ENCODE data around the gene LAMTOR2.
"Not testable (repeated sequence)": the region's sequence is repeated elsewhere in the genome, so short reads cannot be mapped to it uniquely, and the experiment has no call there.

Gene LAMTOR2

GRCh38 chr1:156065871-156066270 lies 11.3 kb downstream of the LAMTOR2 start:
- Mint-ChIP-seq H3K27me3 (no peaks in the 10 kb centered on the region), H3K4me3 (no peak overlapping the region), H3K9me3 (no peaks in the 10 kb centered on the region), H3K36me3 (no peaks in the 10 kb centered on the region), H3K27ac (no peak overlapping the region), H3K4me1 (peaks cover 14% of the 10 kb centered on the region)

GRCh38 chr1:156067262-156067661 lies 12.7 kb downstream of the LAMTOR2 start:
- Mint-ChIP-seq H3K4me1 (peaks cover 14% of the 10 kb centered on the region), H3K36me3 (no peaks in the 10 kb centered on the region), H3K9me3 (no peaks in the 10 kb centered on the region), H3K27me3 (no peaks in the 10 kb centered on the region), H3K4me3 (no peak overlapping the region), H3K27ac (no peak overlapping the region)

GRCh38 chr1:156069490-156070455 lies 15.2 kb downstream of the LAMTOR2 start:
- no peaks in the 10 kb centered on the region for H3K27me3 Mint-ChIP-seq
- no peak overlapping the region for H3K27ac Mint-ChIP-seq
- no peaks in the 10 kb centered on the region for H3K9me3 Mint-ChIP-seq
- H3K4me1 Mint-ChIP-seq: peaks cover 14% of the 10 kb centered on the region
- H3K36me3 Mint-ChIP-seq: no peaks in the 10 kb centered on the region
- no peak overlapping the region for H3K4me3 Mint-ChIP-seq

GRCh38 chr1:156070548-156070947 lies 16.0 kb downstream of the LAMTOR2 start:
- Mint-ChIP-seq H3K9me3 (no peaks in the 10 kb centered on the region), H3K36me3 (no peaks in the 10 kb centered on the region), H3K4me1 (peaks cover 10% of the 10 kb centered on the region), H3K27me3 (no peaks in the 10 kb centered on the region), H3K4me3 (no peak overlapping the region), H3K27ac (no peak overlapping the region)

- H3K27ac Mint-ChIP-seq, H3K4me1 Mint-ChIP-seq, H3K27me3 Mint-ChIP-seq, H3K36me3 Mint-ChIP-seq, H3K4me3 Mint-ChIP-seq, H3K9me3 Mint-ChIP-seq: not testable (repeated sequence)
Measured at GRCh38 chr1:156071332-156071816, 16.8 kb downstream of the LAMTOR2 start.

GRCh38 chr1:156072251-156072650 lies 17.7 kb downstream of the LAMTOR2 start:
- no peaks in the 10 kb centered on the region for H3K9me3 Mint-ChIP-seq
- no peaks in the 10 kb centered on the region for H3K27me3 Mint-ChIP-seq

GRCh38 chr1:156073110-156073687 lies 18.6 kb downstream of the LAMTOR2 start:
- Mint-ChIP-seq H3K27ac (no peak overlapping the region), H3K4me1 (no peaks in the 10 kb centered on the region), H3K9me3 (no peaks in the 10 kb centered on the region), H3K36me3 (no peaks in the 10 kb centered on the region), H3K27me3 (no peaks in the 10 kb centered on the region), H3K4me3 (no peak overlapping the region)

More at GRCh38 chr1:156072251-156072650, 17.7 kb downstream of the LAMTOR2 start:
- no peak overlapping the region for H3K4me3 Mint-ChIP-seq
- no peaks in the 10 kb centered on the region for H3K36me3 Mint-ChIP-seq
- peaks cover under 1% of the 10 kb centered on the region for H3K4me1 Mint-ChIP-seq
- no peak overlapping the region for H3K27ac Mint-ChIP-seq

GRCh38 chr1:156073740-156074139 lies 19.2 kb downstream of the LAMTOR2 start:
- Mint-ChIP-seq H3K27ac (no peak overlapping the region), H3K36me3 (no peaks in the 10 kb centered on the region), H3K27me3 (no peaks in the 10 kb centered on the region), H3K4me1 (no peaks in the 10 kb centered on the region), H3K9me3 (no peaks in the 10 kb centered on the region), H3K4me3 (no peak overlapping the region)

- Mint-ChIP-seq H3K4me1 (no peaks in the 10 kb centered on the region), H3K9me3 (no peaks in the 10 kb centered on the region), H3K27ac (no peak overlapping the region), H3K27me3 (no peaks in the 10 kb centered on the region), H3K4me3 (no peak overlapping the region), H3K36me3 (no peaks in the 10 kb centered on the region)
Measured at GRCh38 chr1:156074661-156075060, 20.1 kb downstream of the LAMTOR2 start.

- no peaks in the 10 kb centered on the region for H3K4me1 Mint-ChIP-seq
- no peak overlapping the region for H3K4me3 Mint-ChIP-seq
- H3K27me3 Mint-ChIP-seq: no peaks in the 10 kb centered on the region
- H3K27ac Mint-ChIP-seq: no peak overlapping the region
- H3K9me3 Mint-ChIP-seq: no peaks in the 10 kb centered on the region
- H3K36me3 Mint-ChIP-seq: no peaks in the 10 kb centered on the region
Measured at GRCh38 chr1:156075162-156075561, 20.6 kb downstream of the LAMTOR2 start.

- Mint-ChIP-seq H3K4me1 (no peaks in the 10 kb centered on the region), H3K4me3 (no peak overlapping the region), H3K27ac (no peak overlapping the region), H3K36me3 (no peaks in the 10 kb centered on the region), H3K9me3 (no peaks in the 10 kb centered on the region), H3K27me3 (no peaks in the 10 kb centered on the region)
Measured at GRCh38 chr1:156075775-156076204, 21.2 kb downstream of the LAMTOR2 start.

GRCh38 chr1:156076609-156077429 lies 22.2 kb downstream of the LAMTOR2 start:
- H3K27me3 Mint-ChIP-seq: no peaks in the 10 kb centered on the region
- peak overlapping the region; percentile 12 for H3K4me3 Mint-ChIP-seq
- H3K4me1 Mint-ChIP-seq: peaks cover 2% of the 10 kb centered on the region
- no peak overlapping the region for H3K27ac Mint-ChIP-seq
- no peaks in the 10 kb centered on the region for H3K36me3 Mint-ChIP-seq
- no peaks in the 10 kb centered on the region for H3K9me3 Mint-ChIP-seq

- peaks cover 3% of the 10 kb centered on the region for H3K4me1 Mint-ChIP-seq
- no peaks in the 10 kb centered on the region for H3K27me3 Mint-ChIP-seq
- no peaks in the 10 kb centered on the region for H3K36me3 Mint-ChIP-seq
- no peaks in the 10 kb centered on the region for H3K9me3 Mint-ChIP-seq
- H3K4me3 Mint-ChIP-seq: no peak overlapping the region
- no peak overlapping the region for H3K27ac Mint-ChIP-seq
Measured at GRCh38 chr1:156077430-156077760, 22.8 kb downstream of the LAMTOR2 start.

GRCh38 chr1:156078728-156079127 lies 24.1 kb downstream of the LAMTOR2 start:
- peaks cover 12% of the 10 kb centered on the region for H3K4me1 Mint-ChIP-seq
- H3K36me3 Mint-ChIP-seq: no peaks in the 10 kb centered on the region
- no peak overlapping the region for H3K27ac Mint-ChIP-seq
- no peak overlapping the region for H3K4me3 Mint-ChIP-seq
- no peaks in the 10 kb centered on the region for H3K9me3 Mint-ChIP-seq
- peaks cover 2% of the 10 kb centered on the region for H3K27me3 Mint-ChIP-seq

- Mint-ChIP-seq H3K27ac (peak overlapping the region; percentile 42), H3K36me3 (no peaks in the 10 kb centered on the region), H3K4me1 (peaks cover 15% of the 10 kb centered on the region), H3K4me3 (peak overlapping the region; percentile 43), H3K27me3 (peaks cover 2% of the 10 kb centered on the region), H3K9me3 (no peaks in the 10 kb centered on the region)
Measured at GRCh38 chr1:156079762-156080161, 25.2 kb downstream of the LAMTOR2 start.

Measured in activated naive CD4-positive, alpha-beta T cell treated with anti-CD3 and anti-CD28 coated beads, Interleukin-2, amount 50 U/mL, for 24 hours (primary cell).